DOHH2 (cell line): ENCODE measurements around the gene INSR.

Source experiments
- EZH2phosphoT487 ChIP-seq: fragments of 200-600 bp; sonication (generic); IDR thresholded peaks from 2 replicates; pipeline ENCODE4 v1.6.1; 2017; ENCODE audit warnings: borderline replicate concordance, mild to moderate bottlenecking, antibody characterized with exemption, low read length, moderate library complexity, mixed read lengths
- TF ChIP-seq, protein P1 (sequence below): fragments of 200-600 bp; sonication (generic); IDR thresholded peaks from one replicate; pipeline ENCODE4 v1.5.1; 2014; ENCODE audit warnings: antibody characterized with exemption, mild to moderate bottlenecking, low read depth, low read length; ENCODE audit not compliant: poor library complexity, severe bottlenecking

- TF ChIP-seq, protein P1, sequence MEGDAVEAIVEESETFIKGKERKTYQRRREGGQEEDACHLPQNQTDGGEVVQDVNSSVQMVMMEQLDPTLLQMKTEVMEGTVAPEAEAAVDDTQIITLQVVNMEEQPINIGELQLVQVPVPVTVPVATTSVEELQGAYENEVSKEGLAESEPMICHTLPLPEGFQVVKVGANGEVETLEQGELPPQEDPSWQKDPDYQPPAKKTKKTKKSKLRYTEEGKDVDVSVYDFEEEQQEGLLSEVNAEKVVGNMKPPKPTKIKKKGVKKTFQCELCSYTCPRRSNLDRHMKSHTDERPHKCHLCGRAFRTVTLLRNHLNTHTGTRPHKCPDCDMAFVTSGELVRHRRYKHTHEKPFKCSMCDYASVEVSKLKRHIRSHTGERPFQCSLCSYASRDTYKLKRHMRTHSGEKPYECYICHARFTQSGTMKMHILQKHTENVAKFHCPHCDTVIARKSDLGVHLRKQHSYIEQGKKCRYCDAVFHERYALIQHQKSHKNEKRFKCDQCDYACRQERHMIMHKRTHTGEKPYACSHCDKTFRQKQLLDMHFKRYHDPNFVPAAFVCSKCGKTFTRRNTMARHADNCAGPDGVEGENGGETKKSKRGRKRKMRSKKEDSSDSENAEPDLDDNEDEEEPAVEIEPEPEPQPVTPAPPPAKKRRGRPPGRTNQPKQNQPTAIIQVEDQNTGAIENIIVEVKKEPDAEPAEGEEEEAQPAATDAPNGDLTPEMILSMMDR = no peak
- no peak for TF ChIP-seq EZH2phosphoT487
Measured at GRCh38 chr19:7304200-7304599, 10.0 kb upstream of the INSR start.
